HepG2 (cell line): ENCODE results near the gene DNMT3L. TPM values are rescaled to one million over a fixed set of nuclear protein-coding genes. Genes with fewer than 3 reads are reported as not detected.

Experiments used
- AHDC1 ChIP-seq: sonication (generic); formaldehyde crosslinking; IDR thresholded peaks from 2 replicates; pipeline ENCODE4 v1.5.1; 2020; ENCODE audit warnings: mild to moderate bottlenecking, missing genetic modification reagents, borderline replicate concordance
- HINFP ChIP-seq: sonication (generic); formaldehyde crosslinking; IDR thresholded peaks from 2 replicates; pipeline ENCODE4 v1.4.0; 2020; ENCODE audit warnings: low read depth, mild to moderate bottlenecking, missing genetic modification reagents
- MTF2 ChIP-seq: sonication (generic); formaldehyde crosslinking; IDR thresholded peaks from 2 replicates; pipeline ENCODE4 v1.5.0; 2020; ENCODE audit warnings: missing genetic modification reagents, borderline replicate concordance
- PAXIP1 ChIP-seq: sonication (generic); formaldehyde crosslinking; conservative IDR thresholded peaks from 2 replicates; pipeline ENCODE4 v1.4.0; 2020; ENCODE audit warnings: mild to moderate bottlenecking, missing genetic modification reagents, moderate library complexity
- RFX3 ChIP-seq: IDR thresholded peaks from 2 replicates; pipeline ENCODE4 v1.6.1; 2016; ENCODE audit warnings: missing biosample characterization, missing genetic modification reagents
- SKIL ChIP-seq: sonication (generic); formaldehyde crosslinking; IDR thresholded peaks from 2 replicates; pipeline ENCODE4 v1.8.0; 2022; ENCODE audit warnings: missing genetic modification reagents, mild to moderate bottlenecking, moderate library complexity, borderline replicate concordance
- ZBTB33 ChIP-seq: sonication (generic); formaldehyde crosslinking; IDR thresholded peaks from 2 replicates; pipeline ENCODE4 v1.4.0; 2020; ENCODE audit warnings: missing genetic modification reagents
- ZNF30 ChIP-seq: sonication (generic); formaldehyde crosslinking; IDR thresholded peaks from 2 replicates; pipeline ENCODE4 v1.5.0; 2020; ENCODE audit warnings: mild to moderate bottlenecking, missing genetic modification reagents
- polyA plus RNA-seq, 8 experiments: library from polyadenylated mRNA; depleted of rRNA in 3 of 8; stranded (reverse) in 7 of 8; unstranded in 1 of 8; fragments of >200 nt; fragmentation: Illumina TruSeq in 4 of 8; extraction: Trizol in 4 of 8; gene quantifications; 2 replicates each; pipeline versions ENCODE4 v1.2.1 to v1.2.3, GENCODE V29; 2011 to 2016; ENCODE audit warnings: low read depth in 4 of 8, missing spikeins in 1 of 8, mixed read lengths in 1 of 8; ENCODE audit not compliant: insufficient read depth in 1 of 8
- total RNA-seq, 5 experiments: library from RNA; depleted of rRNA; stranded (reverse); fragments of >200 nt; fragmentation: Illumina TruSeq; extraction: Trizol; gene quantifications; 2 replicates each; pipeline ENCODE4 v1.2.3, GENCODE V29; 2016; ENCODE audit warnings: low read depth in 1 of 5
- TF ChIP-seq, protein P1 (sequence below): sonication (generic); formaldehyde crosslinking; IDR thresholded peaks from 2 replicates; pipeline ENCODE4 v1.5.0; 2020; ENCODE audit warnings: missing genetic modification reagents, mild to moderate bottlenecking, borderline replicate concordance

Gene DNMT3L
- total and polyA plus RNA-seq, 2 of the 13 experiments (the other 11 are each of a cell fraction or from before 2014, with no cell fraction given), result 0.75 to 1.7 TPM

DNA sequence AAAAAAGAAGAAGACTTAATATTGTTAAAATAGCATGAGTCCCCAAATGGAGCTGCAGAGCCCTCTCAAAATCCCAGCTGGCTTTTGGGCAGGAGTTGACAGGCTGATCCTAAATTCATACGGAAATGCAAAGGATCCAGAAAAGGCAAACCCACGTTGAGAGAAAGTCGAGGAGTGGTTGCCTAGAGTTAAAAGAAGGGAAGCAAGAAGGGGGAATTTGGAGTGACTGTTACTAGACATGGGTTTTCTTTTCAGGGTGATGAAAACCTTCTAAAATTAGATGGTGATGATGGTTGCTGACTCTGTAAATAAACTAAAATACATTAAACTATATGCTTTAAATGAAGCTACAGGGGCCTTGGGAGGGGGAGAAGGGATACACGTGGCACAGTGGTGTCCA is 1.6 kb downstream of the DNMT3L start (continued):
- no peak for TF ChIP-seq AHDC1 (CRISPR knock-in tag)
- TF ChIP-seq, protein P1, sequence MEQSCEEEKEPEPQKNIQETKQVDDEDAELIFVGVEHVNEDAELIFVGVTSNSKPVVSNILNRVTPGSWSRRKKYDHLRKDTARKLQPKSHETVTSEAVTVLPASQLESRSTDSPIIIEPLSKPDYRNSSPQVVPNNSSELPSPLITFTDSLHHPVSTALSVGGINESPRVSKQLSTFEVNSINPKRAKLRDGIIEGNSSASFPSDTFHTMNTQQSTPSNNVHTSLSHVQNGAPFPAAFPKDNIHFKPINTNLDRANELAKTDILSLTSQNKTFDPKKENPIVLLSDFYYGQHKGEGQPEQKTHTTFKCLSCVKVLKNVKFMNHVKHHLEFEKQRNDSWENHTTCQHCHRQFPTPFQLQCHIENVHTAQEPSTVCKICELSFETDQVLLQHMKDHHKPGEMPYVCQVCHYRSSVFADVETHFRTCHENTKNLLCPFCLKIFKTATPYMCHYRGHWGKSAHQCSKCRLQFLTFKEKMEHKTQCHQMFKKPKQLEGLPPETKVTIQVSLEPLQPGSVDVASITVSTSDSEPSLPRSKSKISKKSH (CRISPR knock-in tag), result no peak
- TF ChIP-seq RFX3 (CRISPR knock-in tag), result no peak
- no peak for TF ChIP-seq HINFP (CRISPR knock-in tag)
- no peak for TF ChIP-seq PAXIP1 (CRISPR knock-in tag)
- TF ChIP-seq SKIL (CRISPR knock-in tag), result no peak
- no peak for TF ChIP-seq MTF2
- no peak for TF ChIP-seq ZBTB33 (CRISPR knock-in tag)
- TF ChIP-seq ZNF30 (CRISPR knock-in tag), result no peak
